Adrenal gland (tissue), 12 donors: ENCODE data around the gene HOXA5. TPM values are rescaled to one million over a fixed set of nuclear protein-coding genes. Genes with fewer than 3 reads are reported as not detected.
A peak's percentile ranks its signal among the peaks of the same experiment; 100 is the strongest.

Source experiments
- DNase-seq, 7 donors: peaks; one replicate each; pipeline ENCODE4 v3.0.0-alpha.2; 2019 to 2020
- H3K27ac ChIP-seq, 5 donors: fragments of 200-600 bp; sonication (generic) in 4 of 5; 1 replicate in 3 of 5; 2 replicates in 2 of 5; pipeline versions ENCODE4 v1.5.1 to v1.8.0; 2016 to 2020; ENCODE audit warnings: mild to moderate bottlenecking in 1 of 5
- H3K27me3 ChIP-seq: fragments of 200-600 bp; 2 replicates; pipeline ENCODE4 v1.8.0; 2021
- H3K36me3 ChIP-seq, 2 donors: fragments of 200-600 bp; replicated peaks in 1 of 2; 1 replicate in 1 of 2; 2 replicates in 1 of 2; pipeline versions ENCODE4 v1.5.1 to v1.8.0; 2018 to 2022
- H3K4me1 ChIP-seq, 2 donors: fragments of 200-600 bp; replicated peaks in 1 of 2; 1 replicate in 1 of 2; 2 replicates in 1 of 2; pipeline versions ENCODE4 v1.5.1 to v1.8.0; 2018 to 2021
- H3K4me3 ChIP-seq, 4 donors: fragments of 200-600 bp; sonication (generic) in 3 of 4; one replicate each; pipeline ENCODE4 v1.5.1; 2016 to 2018
- H3K9me3 ChIP-seq, 3 donors: fragments of 200-600 bp; sonication (generic) in 1 of 3; replicated peaks in 1 of 3; 1 replicate in 2 of 3; 2 replicates in 1 of 3; pipeline versions ENCODE4 v1.5.1 to v1.8.0; 2016 to 2021
- POLR2A ChIP-seq, 2 donors: fragments of 450-650 bp; IDR thresholded peaks; one replicate each; pipeline ENCODE4 v1.6.1; 2017; ENCODE audit warnings: antibody characterized with exemption in 2 of 2, mild to moderate bottlenecking in 2 of 2, moderate library complexity in 1 of 2
- WGBS, 4 donors: extraction: QIAGEN DNeasy Blood & Tissue Kit in 2 of 4; methylation state at CpG; one replicate each; pipeline versions ENCODE4 v1.1.5 to v1.1.7; 2013 to 2017; 5-methylcytosine and 5-hydroxymethylcytosine counted together
- intact Hi-C, 2 donors: fragments of 100-400 bp; cut with DNase I; formaldehyde crosslinking; loops; one replicate each; pipeline versions ENCODE4 v1.14.1 to v1.15.0; 2022 to 2023
- polyA plus RNA-seq, 3 donors: library from polyadenylated mRNA; stranded (reverse); fragments of 200-250 nt in 2 of 3; fragments of 350-450 nt in 1 of 3; fragmentation: Illumina TruSeq in 1 of 3; extraction: RNeasy Lipid Tissue Mini Kit (QIAGEN cat#74804) in 1 of 3; gene quantifications; one replicate each; pipeline ENCODE4 v1.2.3, GENCODE V29; 2013 to 2014
- total RNA-seq, 9 donors: library from RNA; depleted of rRNA in 4 of 9; stranded (reverse); fragments of >200 nt in 4 of 9; fragments of 120-200 nt in 1 of 9; fragmentation: NEBNext Ultra II Directional in 1 of 9; extraction: Animal tissue kit (Norgen Biotek cat#: 25700) in 1 of 9; gene quantifications; one replicate each; pipeline versions ENCODE4 v1.1.0 to v1.2.4, GENCODE V29; 2013 to 2023
- TF ChIP-seq, protein P1 (sequence below), 6 experiments: fragments of 450-650 bp in 4 of 6; fragments of 200-600 bp in 2 of 6; sonication (generic) in 1 of 6; IDR thresholded peaks; 1 replicate in 5 of 6; 2 replicates in 1 of 6; pipeline versions ENCODE4 v1.5.1 to v1.8.0; 2016 to 2021; ENCODE audit warnings: antibody characterized with exemption in 6 of 6, mild to moderate bottlenecking in 2 of 6, moderate library complexity in 1 of 6
- donor health status: healthy with polysubstance abuse.
- donor health status: Bipolar disorder and iron deficiency.
- donor health status: DM: yes; HTN: yes; CAD: no.
- donor health status: DM: no; HTN: no; CAD: no.
- donor health status: DM: no; HTN: no; CAD: no.
- donor health status: DM: yes; HTN: yes; CAD: no.

Gene HOXA5
- total and polyA plus RNA-seq, 12 donors, result 21.8 to 132 (median 57.0) TPM

DNA sequence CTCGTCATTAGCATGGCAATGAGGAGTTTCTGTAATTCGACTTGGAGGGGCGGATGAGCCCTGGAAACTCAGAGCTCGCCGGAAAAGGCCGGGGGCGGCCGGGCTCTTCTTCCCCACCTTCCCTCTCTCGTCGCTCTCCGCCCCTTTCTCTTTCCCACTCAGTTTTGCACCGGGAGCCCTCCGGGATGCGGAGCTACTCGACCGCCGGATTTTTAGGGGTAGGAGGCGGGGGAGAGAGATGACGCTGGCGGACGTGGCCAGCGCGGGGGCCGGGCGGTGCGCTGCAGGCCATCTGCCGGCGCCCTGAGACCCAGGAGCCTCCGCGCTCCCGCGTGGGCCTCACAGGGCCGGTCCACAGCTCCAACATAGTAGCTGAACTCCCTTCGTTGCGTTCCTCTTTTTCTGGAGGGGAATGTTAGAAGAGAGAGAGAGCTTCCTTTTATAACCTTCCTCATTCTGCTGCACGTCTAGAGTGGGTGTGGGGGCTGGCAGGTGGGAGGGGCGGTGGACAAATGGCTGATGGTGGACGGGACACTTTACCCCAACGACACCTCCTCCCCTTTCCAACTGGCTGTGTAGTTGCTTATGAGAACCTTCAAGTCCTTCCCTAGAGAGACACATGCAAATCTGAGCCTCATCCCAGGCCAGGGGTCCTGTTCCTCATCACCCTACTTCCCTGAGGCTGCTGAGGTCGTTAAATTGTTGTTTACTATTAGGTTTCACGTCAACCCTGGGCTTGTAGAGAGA is 46.5 kb downstream of the HOXA5 start:
- Histone ChIP-seq H3K27me3 (no peaks in the 10 kb centered on the region), H3K4me1 (peaks cover 22 to 28% of the 10 kb centered on the region in 2 donors), H3K27ac (peak overlapping the region; percentile 56 to 95 (median 85)), H3K9me3 (no peaks in the 10 kb centered on the region), H3K4me3 (peak overlapping the region; percentile 51 to 83 (median 76)), H3K36me3 (no peaks in the 10 kb centered on the region)
- 0 to 1% (median 1%) methylated on average over 14 to 41 of the region's 41 CpGs for WGBS, 4 donors
- peak in 1 of 2 donors; percentile 42 for TF ChIP-seq POLR2A (IDR thresholded peaks at IDR 0.05)
- TF ChIP-seq, protein P1, sequence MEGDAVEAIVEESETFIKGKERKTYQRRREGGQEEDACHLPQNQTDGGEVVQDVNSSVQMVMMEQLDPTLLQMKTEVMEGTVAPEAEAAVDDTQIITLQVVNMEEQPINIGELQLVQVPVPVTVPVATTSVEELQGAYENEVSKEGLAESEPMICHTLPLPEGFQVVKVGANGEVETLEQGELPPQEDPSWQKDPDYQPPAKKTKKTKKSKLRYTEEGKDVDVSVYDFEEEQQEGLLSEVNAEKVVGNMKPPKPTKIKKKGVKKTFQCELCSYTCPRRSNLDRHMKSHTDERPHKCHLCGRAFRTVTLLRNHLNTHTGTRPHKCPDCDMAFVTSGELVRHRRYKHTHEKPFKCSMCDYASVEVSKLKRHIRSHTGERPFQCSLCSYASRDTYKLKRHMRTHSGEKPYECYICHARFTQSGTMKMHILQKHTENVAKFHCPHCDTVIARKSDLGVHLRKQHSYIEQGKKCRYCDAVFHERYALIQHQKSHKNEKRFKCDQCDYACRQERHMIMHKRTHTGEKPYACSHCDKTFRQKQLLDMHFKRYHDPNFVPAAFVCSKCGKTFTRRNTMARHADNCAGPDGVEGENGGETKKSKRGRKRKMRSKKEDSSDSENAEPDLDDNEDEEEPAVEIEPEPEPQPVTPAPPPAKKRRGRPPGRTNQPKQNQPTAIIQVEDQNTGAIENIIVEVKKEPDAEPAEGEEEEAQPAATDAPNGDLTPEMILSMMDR (IDR thresholded peaks at IDR 0.05), result no peak
- DNase-seq, result peak; percentile 51 to 71 (median 58)
- intact Hi-C loops, result loop anchor here in 1 of 2 donors (10.0 kb wide), 1 partner anchor 232 kb away; the partner anchor contains the start of gene SKAP2

DNA sequence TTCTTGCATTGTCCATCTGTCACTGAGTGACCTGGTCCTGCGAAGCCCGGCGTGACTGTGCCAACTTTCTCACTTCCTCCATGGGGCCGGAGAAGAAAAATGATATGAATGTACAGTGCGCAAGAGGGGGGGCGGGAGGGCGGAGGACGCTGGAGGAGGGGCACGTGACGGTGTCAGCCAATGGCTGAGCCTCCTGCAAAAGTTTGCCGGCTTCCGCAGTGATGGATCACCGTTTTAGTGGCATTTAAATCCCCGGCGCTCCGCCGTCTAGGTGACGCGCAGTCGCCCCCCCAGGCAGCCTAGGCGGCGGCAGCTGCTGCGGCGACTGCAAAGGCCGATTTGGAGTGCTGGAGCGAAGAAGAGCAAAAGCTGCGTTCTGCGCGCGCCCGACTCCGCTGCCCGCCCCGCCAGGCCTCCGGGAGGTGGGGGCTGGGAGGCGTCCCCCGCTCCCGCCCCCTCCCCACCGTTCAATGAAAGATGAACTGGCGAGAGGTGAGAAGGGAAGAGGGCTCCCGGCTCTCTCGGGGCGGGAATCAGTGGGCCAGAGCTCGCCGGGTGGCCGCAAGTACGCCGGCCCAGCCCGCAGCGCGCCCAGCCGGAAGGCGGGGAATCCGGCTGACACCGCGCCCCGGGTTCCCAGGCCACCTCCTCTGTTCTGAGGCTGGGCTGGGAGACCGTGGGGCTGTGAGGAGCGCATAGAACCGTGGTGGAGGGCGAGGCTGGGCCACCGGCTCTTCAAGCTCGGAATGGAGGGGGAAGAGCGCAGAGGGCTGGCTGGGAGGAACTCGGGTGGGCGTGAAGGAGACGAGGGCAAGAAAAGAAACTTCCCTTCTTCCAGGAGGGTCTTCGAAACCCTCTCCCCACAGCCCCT is 47.3 kb downstream of the HOXA5 start, which contains the start of gene HOXA1:
Gene HOXA1, minus strand, starts transcription at position 104 of the 871 bp plus-strand sequence. Its CDS starts 88 bp downstream, at position 16.
- WGBS, 4 donors, result 0 to 1% (median 1%) methylated on average over 37 to 68 of the region's 68 CpGs
- TF ChIP-seq, protein P1 (IDR thresholded peaks at IDR 0.05), result no peak
- TF ChIP-seq POLR2A (IDR thresholded peaks at IDR 0.05), result peak; percentile 57 to 82
- no peaks in the 10 kb centered on the region for H3K9me3 ChIP-seq

DNA sequence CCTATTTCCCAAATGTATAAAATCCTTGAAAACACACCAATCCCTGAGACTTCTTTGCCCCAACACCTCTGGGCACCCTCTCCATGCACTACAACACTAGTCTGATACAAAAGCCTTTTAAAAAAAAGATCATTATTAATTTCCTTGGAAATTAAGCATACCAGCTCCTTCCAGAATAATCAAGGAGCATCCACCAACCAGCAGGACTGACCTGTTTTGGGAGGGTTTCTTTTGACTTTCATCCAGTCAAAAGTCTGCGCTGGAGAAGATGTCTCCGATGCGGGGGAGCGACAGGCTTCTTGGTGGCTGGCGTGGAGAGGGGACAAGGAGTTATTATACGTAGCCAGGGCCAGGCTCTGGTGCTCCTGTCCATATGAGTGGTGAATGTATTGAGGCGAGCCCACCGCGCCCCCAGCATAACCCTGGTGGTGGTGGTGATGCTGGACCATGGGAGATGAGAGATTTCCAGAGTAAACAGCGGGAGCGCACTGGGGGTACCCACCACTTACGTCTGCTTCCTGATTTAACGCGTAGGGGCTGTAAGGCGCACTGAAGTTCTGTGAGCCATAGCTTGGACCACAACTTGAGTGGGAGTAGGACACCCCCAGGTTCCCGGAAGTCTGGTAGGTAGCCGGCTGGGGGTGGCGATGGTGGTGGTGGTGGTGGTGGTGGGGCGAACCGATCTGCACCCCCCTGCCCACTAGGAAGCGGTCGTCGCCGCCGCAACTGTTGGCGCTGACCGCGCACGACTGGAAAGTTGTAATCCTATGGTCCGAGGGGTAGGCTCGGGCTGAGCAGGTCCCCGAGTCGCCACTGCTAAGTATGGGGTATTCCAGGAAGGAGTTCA is 48.2 kb downstream of the HOXA5 start:
- intact Hi-C loops, result loop anchor here in 1 of 2 donors (10.0 kb wide), 1 partner anchor 230 kb away; the partner anchor contains the start of gene SKAP2
- DNase-seq, result peak in 1 of 7 donors; percentile 41
- TF ChIP-seq POLR2A (IDR thresholded peaks at IDR 0.05), result no peak
- TF ChIP-seq, protein P1 (IDR thresholded peaks at IDR 0.05), result no peak
- Histone ChIP-seq H3K4me1 (peaks cover 22 to 26% of the 10 kb centered on the region in 2 donors), H3K9me3 (no peaks in the 10 kb centered on the region), H3K27ac (peak overlapping the region in 1 of 5 donors; percentile 95), H3K27me3 (no peaks in the 10 kb centered on the region), H3K4me3 (peak overlapping the region in 2 of 4 donors; percentile 51 to 76), H3K36me3 (no peaks in the 10 kb centered on the region)
- 20 to 39% (median 27%) methylated on average over 15 to 33 of the region's 33 CpGs for WGBS, 4 donors

More for the DNA sequence above, 47.3 kb downstream of the HOXA5 start, which contains the start of gene HOXA1:
- Histone ChIP-seq H3K4me1 (peaks cover 22 to 26% of the 10 kb centered on the region in 2 donors), H3K4me3 (peak within 1 kb of the TSS; percentile 51 to 83 (median 76)), H3K36me3 (no peaks in the 10 kb centered on the region), H3K27me3 (no peaks in the 10 kb centered on the region), H3K27ac (peak within 1 kb of the TSS; percentile 56 to 95 (median 85))
- intact Hi-C loops, result loop anchor here in 1 of 2 donors (10.0 kb wide), 1 partner anchor 231 kb away; the partner anchor contains the start of gene SKAP2
- DNase-seq, result peak; percentile 83 to 92 (median 89)
